GM12801 (cell line): Measurements from ENCODE around the gene DOK5.

Source experiments
- CTCF ChIP-seq: IDR thresholded peaks from one replicate; pipeline ENCODE4 v1.5.1; 2011; ENCODE audit warnings: control low read depth; ENCODE audit not compliant: insufficient read length; ENCODE audit errors: extremely low read depth

DOK5 gene

GRCh38 chr20:54642864-54643667, 167.7 kb downstream of the DOK5 start:
- TF ChIP-seq CTCF: no peak

GRCh38 chr20:54643761-54644160, 168.4 kb downstream of the DOK5 start:
- TF ChIP-seq CTCF: no peak

- no peak for TF ChIP-seq CTCF
These were observed 170.2 kb downstream of the DOK5 start for GRCh38 chr20:54645445-54646155.

- TF ChIP-seq CTCF: no peak
These were observed 170.7 kb downstream of the DOK5 start for GRCh38 chr20:54646156-54646517.

GRCh38 chr20:54648421-54649142, 173.2 kb downstream of the DOK5 start:
- no peak for TF ChIP-seq CTCF

- no peak for TF ChIP-seq CTCF
These were observed 174.1 kb downstream of the DOK5 start for GRCh38 chr20:54649511-54649962.

- no peak for TF ChIP-seq CTCF
These were observed 174.8 kb downstream of the DOK5 start for GRCh38 chr20:54650052-54650719.
